Measurements from ENCODE around the gene RFTN2.

RFTN2 gene

GRCh38 chr2:197628043-197628500, 47.3 kb downstream of the RFTN2 start:
- H3K4me2 ChIP-seq (ENCODE audit: low read length) = peak overlapping the region; percentile 60
- no peaks in the 10 kb centered on the region for H3K27me3 ChIP-seq (ENCODE audit: control insufficient read depth, insufficient read depth, low read length)
- H3K9me3 ChIP-seq (replicated peaks; ENCODE audit: low read length) = no peaks in the 10 kb centered on the region
- peaks cover 13% of the 10 kb centered on the region for H3K4me1 ChIP-seq (ENCODE audit: control insufficient read depth, insufficient read depth, low read length)
- H3K4me3 ChIP-seq (ENCODE audit: low read length) = peak overlapping the region; percentile 33
- no peaks in the 10 kb centered on the region for H3K36me3 ChIP-seq (ENCODE audit: insufficient read depth, low read length)
- H3K9ac ChIP-seq (ENCODE audit: low read depth, low read length) = peak overlapping the region; percentile 14

- Histone ChIP-seq H3K27me3 (ENCODE audit: control insufficient read depth, insufficient read depth, low read length) (no peaks in the 10 kb centered on the region), H3K9ac (ENCODE audit: low read depth, low read length) (no peak overlapping the region), H3K4me3 (ENCODE audit: low read length) (no peak overlapping the region), H3K4me1 (ENCODE audit: control insufficient read depth, insufficient read depth, low read length) (peaks cover 13% of the 10 kb centered on the region), H3K4me2 (ENCODE audit: low read length) (no peak overlapping the region), H3K36me3 (ENCODE audit: insufficient read depth, low read length) (no peaks in the 10 kb centered on the region), H3K9me3 (replicated peaks; ENCODE audit: low read length) (no peaks in the 10 kb centered on the region)
Observed at GRCh38 chr2:197626965-197627625, 48.3 kb downstream of the RFTN2 start.

- Histone ChIP-seq H3K4me2 (ENCODE audit: low read length) (no peak overlapping the region), H3K4me3 (ENCODE audit: low read length) (no peak overlapping the region), H3K36me3 (ENCODE audit: insufficient read depth, low read length) (no peaks in the 10 kb centered on the region), H3K27me3 (ENCODE audit: control insufficient read depth, insufficient read depth, low read length) (no peaks in the 10 kb centered on the region), H3K9ac (ENCODE audit: low read depth, low read length) (no peak overlapping the region), H3K9me3 (replicated peaks; ENCODE audit: low read length) (no peaks in the 10 kb centered on the region), H3K4me1 (ENCODE audit: control insufficient read depth, insufficient read depth, low read length) (no peaks in the 10 kb centered on the region)
Observed at GRCh38 chr2:197620133-197620532, 55.3 kb downstream of the RFTN2 start.

DNA sequence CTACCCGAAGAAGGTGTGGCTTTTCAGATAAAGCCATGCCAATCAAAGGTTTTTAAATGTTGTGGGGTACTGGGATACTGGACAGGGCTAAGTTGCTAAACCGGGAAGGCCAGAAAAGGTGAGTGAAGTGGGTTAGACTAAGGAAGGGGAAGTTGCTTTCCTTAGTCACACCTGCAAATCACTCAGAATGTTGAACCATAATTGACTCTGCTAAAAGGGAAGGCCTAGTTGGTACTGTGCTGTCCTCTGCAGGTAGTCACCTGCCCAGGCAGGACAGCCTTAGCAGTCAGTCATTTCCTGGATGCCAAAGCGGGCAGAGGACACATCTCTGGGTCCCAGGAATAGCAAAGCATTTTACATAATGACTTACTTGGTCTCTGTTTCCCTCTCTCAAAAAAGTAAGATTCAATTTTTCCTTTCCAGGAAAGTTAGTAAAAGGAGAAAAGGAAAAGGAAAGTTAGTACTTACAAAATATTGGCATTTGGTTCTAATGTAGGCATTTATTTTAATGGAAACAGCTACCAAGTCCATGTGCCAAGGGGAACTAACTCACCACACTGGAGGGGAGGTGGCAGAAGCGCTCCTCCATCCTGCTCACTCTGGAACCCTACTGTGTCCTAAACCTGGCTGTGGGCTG, 60.3 kb downstream of the RFTN2 start:
- no peaks in the 10 kb centered on the region for H3K9me3 ChIP-seq (replicated peaks; ENCODE audit: low read length)
- no peak overlapping the region for H3K9ac ChIP-seq (ENCODE audit: low read depth, low read length)
- H3K4me2 ChIP-seq (ENCODE audit: low read length) = no peak overlapping the region
- H3K4me3 ChIP-seq (ENCODE audit: low read length) = no peak overlapping the region
- no peaks in the 10 kb centered on the region for H3K36me3 ChIP-seq (ENCODE audit: insufficient read depth, low read length)
- no peaks in the 10 kb centered on the region for H3K27me3 ChIP-seq (ENCODE audit: control insufficient read depth, insufficient read depth, low read length)
- no peaks in the 10 kb centered on the region for H3K4me1 ChIP-seq (ENCODE audit: control insufficient read depth, insufficient read depth, low read length)

DNA sequence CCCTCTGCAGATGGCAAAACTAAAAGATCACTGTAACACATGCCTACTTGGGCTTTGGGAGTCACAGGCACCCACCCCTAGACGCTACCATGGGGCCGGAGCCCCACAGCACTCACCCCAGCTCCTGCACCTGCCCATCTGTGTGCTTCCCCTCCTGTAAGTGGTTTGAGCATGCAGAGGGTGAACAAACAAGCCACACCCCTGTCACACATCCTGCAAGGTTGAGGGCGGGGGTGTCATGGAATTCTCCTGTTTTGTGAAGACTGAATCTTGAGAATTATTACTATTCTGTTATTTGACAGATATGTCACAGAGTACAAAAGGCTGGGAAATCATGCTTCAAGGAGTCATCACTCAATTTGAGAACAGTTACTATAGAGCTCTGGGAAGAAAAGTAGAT, 60.9 kb downstream of the RFTN2 start:
- Histone ChIP-seq H3K4me2 (ENCODE audit: low read length) (no peak overlapping the region), H3K9ac (ENCODE audit: low read depth, low read length) (no peak overlapping the region), H3K36me3 (ENCODE audit: insufficient read depth, low read length) (no peaks in the 10 kb centered on the region), H3K4me1 (ENCODE audit: control insufficient read depth, insufficient read depth, low read length) (no peaks in the 10 kb centered on the region), H3K4me3 (ENCODE audit: low read length) (no peak overlapping the region), H3K9me3 (replicated peaks; ENCODE audit: low read length) (no peaks in the 10 kb centered on the region), H3K27me3 (ENCODE audit: control insufficient read depth, insufficient read depth, low read length) (no peaks in the 10 kb centered on the region)

DNA sequence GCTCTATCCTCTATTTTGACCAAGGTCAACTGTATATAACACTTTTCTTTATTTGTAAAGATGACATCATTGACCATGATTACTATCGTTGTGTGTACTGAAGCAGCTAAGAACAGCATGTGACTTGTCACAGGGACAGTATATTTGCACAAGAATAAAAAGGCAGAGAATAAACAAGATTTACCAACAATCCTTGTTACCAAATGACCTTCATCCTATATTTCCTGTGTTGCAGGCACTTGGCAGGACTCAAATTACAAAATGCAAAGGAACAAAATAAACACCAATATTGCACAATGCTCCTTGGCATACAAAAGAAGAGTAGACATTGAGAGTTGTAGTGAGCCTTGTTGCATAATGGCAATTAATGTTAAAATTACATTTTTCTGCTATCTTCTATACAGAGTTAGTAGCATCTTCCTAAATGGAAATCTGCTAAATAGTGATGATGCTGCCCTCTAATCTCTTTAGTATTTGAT, 61.8 kb downstream of the RFTN2 start:
- Histone ChIP-seq H3K4me1 (ENCODE audit: control insufficient read depth, insufficient read depth, low read length) (no peaks in the 10 kb centered on the region), H3K27me3 (ENCODE audit: control insufficient read depth, insufficient read depth, low read length) (no peaks in the 10 kb centered on the region), H3K4me3 (ENCODE audit: low read length) (no peak overlapping the region), H3K36me3 (ENCODE audit: insufficient read depth, low read length) (no peaks in the 10 kb centered on the region), H3K4me2 (ENCODE audit: low read length) (no peak overlapping the region), H3K9me3 (replicated peaks; ENCODE audit: low read length) (no peaks in the 10 kb centered on the region), H3K9ac (ENCODE audit: low read depth, low read length) (no peak overlapping the region)

GRCh38 chr2:197606180-197606579, 69.2 kb downstream of the RFTN2 start:
- H3K27me3 ChIP-seq (ENCODE audit: control insufficient read depth, insufficient read depth, low read length) = no peaks in the 10 kb centered on the region
- no peak overlapping the region for H3K4me2 ChIP-seq (ENCODE audit: low read length)
- H3K36me3 ChIP-seq (ENCODE audit: insufficient read depth, low read length) = no peaks in the 10 kb centered on the region
- no peak overlapping the region for H3K9ac ChIP-seq (ENCODE audit: low read depth, low read length)
- H3K4me1 ChIP-seq (ENCODE audit: control insufficient read depth, insufficient read depth, low read length) = no peaks in the 10 kb centered on the region
- no peak overlapping the region for H3K4me3 ChIP-seq (ENCODE audit: low read length)
- H3K9me3 ChIP-seq (replicated peaks; ENCODE audit: low read length) = no peaks in the 10 kb centered on the region

DNA sequence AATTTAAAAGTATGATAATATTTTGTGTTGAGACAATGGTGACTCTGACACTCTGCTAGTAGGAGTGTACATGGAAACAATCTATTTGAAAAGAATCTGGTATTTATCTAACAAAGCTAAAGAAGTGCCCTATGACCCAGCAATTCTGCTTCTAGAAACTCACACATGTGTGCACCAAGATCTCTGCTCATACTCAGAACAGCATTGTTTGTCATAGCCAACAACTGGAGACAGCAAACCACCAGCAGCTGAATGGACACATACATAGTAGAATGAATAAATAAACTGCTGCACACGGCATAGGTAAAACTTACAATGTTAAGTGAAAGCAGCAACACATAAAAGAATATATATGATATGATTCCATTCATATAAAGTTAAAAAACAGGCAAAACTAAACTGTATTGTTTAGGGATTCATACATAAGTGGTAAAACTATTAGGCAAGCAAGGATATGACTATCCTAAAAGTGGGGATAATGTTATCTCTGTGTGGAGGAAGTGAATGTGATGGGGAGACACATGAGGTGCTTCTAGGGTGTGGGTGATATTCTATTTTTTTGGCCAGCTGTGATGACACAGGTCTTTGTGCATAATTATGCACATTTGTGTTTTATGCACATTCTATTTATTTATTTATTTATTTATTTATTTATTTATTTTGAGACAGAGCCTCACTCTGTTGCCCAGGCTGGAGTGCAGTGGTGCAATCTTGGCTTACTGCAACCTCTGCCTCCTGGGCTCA, 71.1 kb downstream of the RFTN2 start:
- no peak overlapping the region for H3K4me2 ChIP-seq (ENCODE audit: low read length)
- no peaks in the 10 kb centered on the region for H3K27me3 ChIP-seq (ENCODE audit: control insufficient read depth, insufficient read depth, low read length)
- H3K4me1 ChIP-seq (ENCODE audit: control insufficient read depth, insufficient read depth, low read length) = no peaks in the 10 kb centered on the region
- no peak overlapping the region for H3K4me3 ChIP-seq (ENCODE audit: low read length)
- H3K36me3 ChIP-seq (ENCODE audit: insufficient read depth, low read length) = no peaks in the 10 kb centered on the region
- H3K9me3 ChIP-seq (replicated peaks; ENCODE audit: low read length) = no peaks in the 10 kb centered on the region
- no peak overlapping the region for H3K9ac ChIP-seq (ENCODE audit: low read depth, low read length)

DNA sequence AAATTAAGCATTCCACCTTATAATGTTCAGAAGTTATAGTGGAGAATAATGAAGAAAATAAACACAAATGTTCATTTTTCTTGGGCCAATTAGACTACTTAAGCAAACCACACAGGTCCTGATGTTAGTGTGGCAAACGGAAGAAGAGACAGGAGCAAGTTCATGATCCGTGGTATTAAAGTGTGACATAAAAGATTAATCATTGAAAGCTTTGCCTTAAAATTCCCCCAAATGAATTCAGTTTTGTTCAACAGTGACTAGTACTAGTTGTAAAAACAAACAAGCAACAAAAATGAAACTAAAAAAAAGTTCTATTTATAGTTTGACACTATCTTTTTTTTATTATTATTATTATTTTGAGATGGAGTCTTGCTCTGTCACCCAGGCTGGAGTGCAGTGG, 73.7 kb downstream of the RFTN2 start:
- Histone ChIP-seq H3K27me3 (ENCODE audit: control insufficient read depth, insufficient read depth, low read length) (no peaks in the 10 kb centered on the region), H3K9ac (ENCODE audit: low read depth, low read length) (no peak overlapping the region), H3K4me3 (ENCODE audit: low read length) (no peak overlapping the region), H3K4me2 (ENCODE audit: low read length) (no peak overlapping the region), H3K9me3 (replicated peaks; ENCODE audit: low read length) (no peaks in the 10 kb centered on the region), H3K4me1 (ENCODE audit: control insufficient read depth, insufficient read depth, low read length) (no peaks in the 10 kb centered on the region), H3K36me3 (ENCODE audit: insufficient read depth, low read length) (no peaks in the 10 kb centered on the region)

DNA sequence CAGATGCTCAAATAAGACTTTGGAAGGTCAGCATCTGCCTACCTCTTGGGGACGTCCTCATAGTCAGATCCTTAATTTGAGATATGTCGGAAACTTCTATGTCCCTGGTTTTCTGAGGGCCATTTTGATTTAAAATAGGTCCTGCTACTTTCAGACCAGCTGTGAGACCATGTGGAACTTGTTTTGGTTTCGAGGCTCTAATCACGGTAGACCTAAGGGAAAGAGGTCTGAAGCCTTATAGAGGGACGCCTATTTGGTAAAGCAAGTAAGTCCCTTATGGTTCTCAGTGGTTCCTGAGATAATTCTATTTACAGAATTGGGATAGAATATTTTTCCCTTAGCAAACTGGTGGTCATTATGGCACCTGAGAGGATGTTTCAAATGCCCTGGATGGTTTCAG, 75.1 kb downstream of the RFTN2 start:
- no peaks in the 10 kb centered on the region for H3K4me1 ChIP-seq (ENCODE audit: control insufficient read depth, insufficient read depth, low read length)
- H3K36me3 ChIP-seq (ENCODE audit: insufficient read depth, low read length) = no peaks in the 10 kb centered on the region
- H3K9ac ChIP-seq (ENCODE audit: low read depth, low read length) = no peak overlapping the region
- no peaks in the 10 kb centered on the region for H3K27me3 ChIP-seq (ENCODE audit: control insufficient read depth, insufficient read depth, low read length)
- H3K9me3 ChIP-seq (replicated peaks; ENCODE audit: low read length) = no peaks in the 10 kb centered on the region
- no peak overlapping the region for H3K4me3 ChIP-seq (ENCODE audit: low read length)
- no peak overlapping the region for H3K4me2 ChIP-seq (ENCODE audit: low read length)

DNA sequence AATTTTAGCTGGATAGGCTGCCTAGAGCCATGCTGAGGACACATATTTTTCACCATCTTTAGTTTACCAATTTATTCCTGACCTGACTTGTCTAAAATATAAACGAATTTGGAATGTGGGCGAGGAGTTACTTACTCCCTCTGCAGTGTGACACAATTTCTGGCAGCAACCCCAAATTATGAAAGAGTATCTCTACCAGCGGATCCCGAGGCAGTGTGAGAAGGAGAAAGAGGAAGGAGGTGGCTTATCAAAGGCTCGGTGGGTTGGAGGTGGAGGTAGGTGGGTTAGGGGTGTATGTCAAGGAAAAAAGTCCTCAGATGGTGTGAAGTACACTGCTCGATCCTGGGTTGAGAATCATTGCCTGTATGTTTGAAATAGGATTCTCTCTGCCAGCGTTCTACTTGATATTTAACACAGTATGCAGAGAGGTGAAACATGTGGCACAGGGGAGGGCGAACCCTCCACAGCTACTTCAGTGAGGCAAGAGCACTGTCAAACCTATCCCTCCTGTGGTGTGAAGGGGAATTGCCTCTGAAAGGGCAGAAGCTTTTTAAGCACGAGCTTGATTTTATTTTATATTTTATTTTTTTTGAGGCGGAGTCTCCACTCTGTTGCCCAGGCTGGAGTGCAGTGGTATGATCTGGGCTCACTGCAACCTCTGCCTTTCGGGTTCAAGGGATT, 76.0 kb downstream of the RFTN2 start:
- H3K9ac ChIP-seq (ENCODE audit: low read depth, low read length) = no peak overlapping the region
- H3K4me1 ChIP-seq (ENCODE audit: control insufficient read depth, insufficient read depth, low read length) = no peaks in the 10 kb centered on the region
- no peak overlapping the region for H3K4me3 ChIP-seq (ENCODE audit: low read length)
- no peak overlapping the region for H3K4me2 ChIP-seq (ENCODE audit: low read length)
- H3K27me3 ChIP-seq (ENCODE audit: control insufficient read depth, insufficient read depth, low read length) = no peaks in the 10 kb centered on the region
- no peaks in the 10 kb centered on the region for H3K9me3 ChIP-seq (replicated peaks; ENCODE audit: low read length)
- no peaks in the 10 kb centered on the region for H3K36me3 ChIP-seq (ENCODE audit: insufficient read depth, low read length)

Data from skeletal muscle satellite cell (primary cell).